ENCODE measurements around the gene CNOT11. TPM values are rescaled to one million over a fixed set of nuclear protein-coding genes. Genes with fewer than 3 reads are reported as not detected.

CNOT11 gene
- total RNA-seq, 2 experiments from 2014 or later, result 65.1 to 80.7 TPM

GRCh38 chr2:101270700-101271259, 18.1 kb downstream of the CNOT11 start:
- ChIA-PET CTCF (interaction anchor here (0.6 to 2.0 kb wide), 5 partner anchors 8 to 320 kb away, joined by 3 to 4 read pairs (median 3); no protein-coding TSS in a partner anchor), POLR2A (no interaction called here)
- H3K4me1 Mint-ChIP-seq, result peaks cover 56% of the 10 kb centered on the region

GRCh38 chr2:101272045-101272784, 19.5 kb downstream of the CNOT11 start:
- DNase-seq, result peak; percentile 22
- no peaks in the 10 kb centered on the region for H3K9me3 Mint-ChIP-seq
- peaks cover 69% of the 10 kb centered on the region for H3K36me3 Mint-ChIP-seq (ENCODE audit: low read depth)
- CTCF ChIA-PET, result interaction anchor here (0.6 kb wide), 1 partner anchor 679 kb away, joined by 3 read pairs; no protein-coding TSS in a partner anchor
- H3K27ac Mint-ChIP-seq, result peak overlapping the region; percentile 79
- no peak overlapping the region for H3K4me3 Mint-ChIP-seq
- peaks cover 51% of the 10 kb centered on the region for H3K4me1 Mint-ChIP-seq
- POLR2A ChIA-PET, result no interaction called here
- H3K27me3 Mint-ChIP-seq, result no peaks in the 10 kb centered on the region

More at GRCh38 chr2:101270700-101271259, 18.1 kb downstream of the CNOT11 start:
- Mint-ChIP-seq H3K36me3 (ENCODE audit: low read depth) (peaks cover 70% of the 10 kb centered on the region), H3K4me3 (no peak overlapping the region), H3K9me3 (no peaks in the 10 kb centered on the region), H3K27me3 (no peaks in the 10 kb centered on the region), H3K27ac (no peak overlapping the region)
- DNase-seq, result no peak

GRCh38 chr2:101273056-101273455, 20.4 kb downstream of the CNOT11 start:
- H3K27ac Mint-ChIP-seq, result peak overlapping the region; percentile 78
- H3K9me3 Mint-ChIP-seq, result no peaks in the 10 kb centered on the region
- DNase-seq, result no peak
- H3K4me3 Mint-ChIP-seq, result no peak overlapping the region
- H3K36me3 Mint-ChIP-seq (ENCODE audit: low read depth), result peaks cover 71% of the 10 kb centered on the region
- peaks cover 47% of the 10 kb centered on the region for H3K4me1 Mint-ChIP-seq
- ChIA-PET CTCF (no interaction called here), POLR2A (no interaction called here)
- H3K27me3 Mint-ChIP-seq, result no peaks in the 10 kb centered on the region

- no peaks in the 10 kb centered on the region for H3K27me3 Mint-ChIP-seq
- peaks cover 69% of the 10 kb centered on the region for H3K36me3 Mint-ChIP-seq (ENCODE audit: low read depth)
- H3K27ac Mint-ChIP-seq, result peak overlapping the region; percentile 57
- H3K4me3 Mint-ChIP-seq, result no peak overlapping the region
- no peak for DNase-seq
- POLR2A ChIA-PET, result no interaction called here
- H3K4me1 Mint-ChIP-seq, result peaks cover 42% of the 10 kb centered on the region
- H3K9me3 Mint-ChIP-seq, result no peaks in the 10 kb centered on the region
- CTCF ChIA-PET, result interaction anchor here (0.6 to 1.0 kb wide), 2 partner anchors 20 to 935 kb away, joined by 3 to 5 read pairs; no protein-coding TSS in a partner anchor
Measured at GRCh38 chr2:101274142-101274541, 21.5 kb downstream of the CNOT11 start.

- no peak overlapping the region for H3K4me3 Mint-ChIP-seq
- ChIA-PET POLR2A (no interaction called here), CTCF (interaction anchor here (0.6 to 1.3 kb wide), 2 partner anchors 16 to 113 kb away, joined by 3 read pairs; no protein-coding TSS in a partner anchor)
- H3K4me1 Mint-ChIP-seq, result peaks cover 22% of the 10 kb centered on the region
- no peaks in the 10 kb centered on the region for H3K9me3 Mint-ChIP-seq
- no peak overlapping the region for H3K27ac Mint-ChIP-seq
- peaks cover 67% of the 10 kb centered on the region for H3K36me3 Mint-ChIP-seq (ENCODE audit: low read depth)
- no peak for DNase-seq
- no peaks in the 10 kb centered on the region for H3K27me3 Mint-ChIP-seq
Measured at GRCh38 chr2:101277111-101277510, 24.4 kb downstream of the CNOT11 start.

GRCh38 chr2:101278925-101279324, 26.2 kb downstream of the CNOT11 start:
- no peaks in the 10 kb centered on the region for H3K9me3 Mint-ChIP-seq
- peaks cover 68% of the 10 kb centered on the region for H3K36me3 Mint-ChIP-seq (ENCODE audit: low read depth)
- no peak overlapping the region for H3K27ac Mint-ChIP-seq
- CTCF ChIA-PET, result interaction anchor here (0.6 kb wide), 1 partner anchor 8 kb away, joined by 3 read pairs; no protein-coding TSS in a partner anchor
- no peak overlapping the region for H3K4me3 Mint-ChIP-seq
- no peak for DNase-seq
- H3K4me1 Mint-ChIP-seq, result peaks cover 7% of the 10 kb centered on the region
- POLR2A ChIA-PET, result no interaction called here
- no peaks in the 10 kb centered on the region for H3K27me3 Mint-ChIP-seq

- Mint-ChIP-seq H3K9me3 (no peaks in the 10 kb centered on the region), H3K27me3 (no peaks in the 10 kb centered on the region), H3K4me3 (no peak overlapping the region), H3K36me3 (ENCODE audit: low read depth) (peaks cover 77% of the 10 kb centered on the region), H3K27ac (no peak overlapping the region), H3K4me1 (peaks cover 7% of the 10 kb centered on the region)
- DNase-seq, result no peak
- ChIA-PET CTCF (interaction anchor here (0.9 to 1.5 kb wide), 3 partner anchors 11 to 69 kb away, joined by 3 to 5 read pairs (median 3); partner anchors contain the start of gene CNOT11), POLR2A (no interaction called here)
Measured at GRCh38 chr2:101281482-101281881, 28.8 kb downstream of the CNOT11 start.

GRCh38 chr2:101282980-101283379, 30.3 kb downstream of the CNOT11 start:
- DNase-seq, result no peak
- H3K27ac Mint-ChIP-seq, result peak overlapping the region; percentile 9
- ChIA-PET CTCF (interaction anchor here (0.8 to 1.0 kb wide), 3 partner anchors 10 to 20 kb away, joined by 4 read pairs; no protein-coding TSS in a partner anchor), POLR2A (no interaction called here)
- H3K9me3 Mint-ChIP-seq, result no peaks in the 10 kb centered on the region
- peaks cover 13% of the 10 kb centered on the region for H3K4me1 Mint-ChIP-seq
- H3K4me3 Mint-ChIP-seq, result no peak overlapping the region
- H3K36me3 Mint-ChIP-seq (ENCODE audit: low read depth), result peaks cover 80% of the 10 kb centered on the region
- no peaks in the 10 kb centered on the region for H3K27me3 Mint-ChIP-seq

- Mint-ChIP-seq H3K36me3 (ENCODE audit: low read depth) (peaks cover 66% of the 10 kb centered on the region), H3K27ac (no peak overlapping the region), H3K4me1 (peaks cover 24% of the 10 kb centered on the region), H3K4me3 (no peak overlapping the region), H3K9me3 (no peaks in the 10 kb centered on the region), H3K27me3 (no peaks in the 10 kb centered on the region)
- ChIA-PET POLR2A (no interaction called here), CTCF (interaction anchor here (1.8 kb wide), 1 partner anchor 17 kb away, joined by 6 read pairs; no protein-coding TSS in a partner anchor)
- DNase-seq, result no peak
Measured at GRCh38 chr2:101286684-101287083, 34.0 kb downstream of the CNOT11 start.

- Mint-ChIP-seq H3K4me3 (no peak overlapping the region), H3K27me3 (no peaks in the 10 kb centered on the region), H3K36me3 (ENCODE audit: low read depth) (peaks cover 66% of the 10 kb centered on the region), H3K9me3 (no peaks in the 10 kb centered on the region), H3K4me1 (peaks cover 24% of the 10 kb centered on the region), H3K27ac (no peak overlapping the region)
- DNase-seq, result no peak
- ChIA-PET CTCF (interaction anchor here (1.8 kb wide), 1 partner anchor 16 kb away, joined by 6 read pairs; no protein-coding TSS in a partner anchor), POLR2A (no interaction called here)
Measured at GRCh38 chr2:101287303-101287702, 34.6 kb downstream of the CNOT11 start.

GRCh38 chr2:101290711-101291110, 38.0 kb downstream of the CNOT11 start:
- H3K27me3 Mint-ChIP-seq, result no peaks in the 10 kb centered on the region
- peaks cover 20% of the 10 kb centered on the region for H3K4me1 Mint-ChIP-seq
- H3K9me3 Mint-ChIP-seq, result no peaks in the 10 kb centered on the region
- H3K4me3 Mint-ChIP-seq, result no peak overlapping the region
- CTCF ChIA-PET, result no interaction called here
- DNase-seq, result no peak
- POLR2A ChIA-PET, result no interaction called here
- peaks cover 50% of the 10 kb centered on the region for H3K36me3 Mint-ChIP-seq (ENCODE audit: low read depth)
- H3K27ac Mint-ChIP-seq, result no peak overlapping the region

GRCh38 chr2:101291973-101292372, 39.3 kb downstream of the CNOT11 start:
- ChIA-PET POLR2A (interaction anchor here (0.6 kb wide), 1 partner anchor 62 kb away, joined by 3 read pairs; no protein-coding TSS in a partner anchor), CTCF (no interaction called here)
- Mint-ChIP-seq H3K4me3 (no peak overlapping the region), H3K4me1 (peaks cover 21% of the 10 kb centered on the region), H3K27ac (no peak overlapping the region), H3K9me3 (no peaks in the 10 kb centered on the region), H3K36me3 (ENCODE audit: low read depth) (peaks cover 46% of the 10 kb centered on the region), H3K27me3 (no peaks in the 10 kb centered on the region)
- no peak for DNase-seq

GRCh38 chr2:101293544-101293943, 40.9 kb downstream of the CNOT11 start:
- H3K36me3 Mint-ChIP-seq (ENCODE audit: low read depth), result peaks cover 41% of the 10 kb centered on the region
- ChIA-PET CTCF (interaction anchor here (0.5 to 1.1 kb wide), 4 partner anchors 10 to 485 kb away, joined by 3 to 4 read pairs (median 3); no protein-coding TSS in a partner anchor), POLR2A (no interaction called here)
- H3K27me3 Mint-ChIP-seq, result no peaks in the 10 kb centered on the region
- no peak overlapping the region for H3K4me3 Mint-ChIP-seq
- no peak for DNase-seq
- no peak overlapping the region for H3K27ac Mint-ChIP-seq
- H3K9me3 Mint-ChIP-seq, result no peaks in the 10 kb centered on the region
- peaks cover 24% of the 10 kb centered on the region for H3K4me1 Mint-ChIP-seq

All from activated CD4-positive, alpha-beta T cell treated with anti-CD3 and anti-CD28 coated beads, Interleukin-2, amount 10 ng/mL, durations not matched to agents 7 days and 5 days (primary cell).